Right lobe of liver (tissue), 4 donors: ENCODE data around the gene SCNN1B.

Experiments
- CTCF ChIP-seq, 4 donors: fragments of 200-600 bp in 3 of 4; fragments of 450-650 bp in 1 of 4; IDR thresholded peaks; one replicate each; pipeline versions ENCODE4 v1.5.1 to v1.8.0; 2016 to 2022; ENCODE audit warnings: antibody characterized with exemption in 4 of 4, mild to moderate bottlenecking in 2 of 4
- POLR2A ChIP-seq: fragments of 450-650 bp; IDR thresholded peaks from one replicate; pipeline ENCODE4 v1.6.1; 2017; ENCODE audit warnings: antibody characterized with exemption, mild to moderate bottlenecking
- donor health status: DM: no; HTN: no; CAD: no.
- donor health status: DM: no; HTN: no; CAD: no.
- donor health status: DM: no; HTN: yes; CAD: no.

DNA sequence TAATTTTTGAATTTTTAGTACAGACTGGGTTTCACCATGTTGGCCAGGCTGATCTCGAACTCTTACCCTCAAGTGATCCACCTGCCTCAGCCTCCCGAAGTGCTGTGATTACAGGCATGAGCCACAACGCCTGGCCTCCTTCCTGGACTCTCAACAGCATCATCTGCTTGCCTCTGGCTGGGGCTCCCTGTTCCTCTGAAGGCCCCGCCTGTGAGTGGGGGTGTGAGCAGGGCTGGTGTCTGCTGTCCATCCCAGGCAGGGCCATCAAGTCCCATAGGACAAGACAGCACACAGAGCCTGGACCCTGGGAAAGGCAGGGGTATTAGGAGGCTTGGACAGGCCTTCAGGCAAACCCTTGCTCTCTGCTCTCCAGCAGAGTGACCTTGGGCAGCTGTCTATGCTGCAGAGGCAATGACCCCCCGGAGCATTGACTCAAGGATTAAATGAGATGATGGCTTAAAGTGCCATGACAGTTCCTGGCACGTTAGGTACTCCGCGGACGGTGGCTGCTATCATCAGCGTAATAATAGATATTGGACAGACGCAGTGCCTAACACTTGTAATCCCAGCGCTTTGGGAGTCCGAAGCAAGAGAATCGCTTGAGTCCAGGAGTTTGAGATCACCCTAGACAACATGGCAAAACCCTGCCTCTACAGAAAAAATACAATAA lies 19.2 kb downstream of the SCNN1B start:
- TF ChIP-seq CTCF (IDR thresholded peaks at IDR 0.05) (no peak), POLR2A (no peak)
